HEK293 (cell line): ENCODE data around the gene TNFRSF4.

ENCODE experiments used
- ZSCAN16 ChIP-seq: fragments of 450-650 bp; formaldehyde crosslinking; IDR thresholded peaks from 2 replicates; pipeline ENCODE4 v1.5.1; 2016; ENCODE audit warnings: missing biosample characterization, missing genetic modification characterization
- TF ChIP-seq, protein P1 (sequence below): fragments of 450-650 bp; formaldehyde crosslinking; IDR thresholded peaks from 2 replicates; pipeline ENCODE4 v1.5.1; 2016; ENCODE audit warnings: missing biosample characterization, missing genetic modification characterization

DNA sequence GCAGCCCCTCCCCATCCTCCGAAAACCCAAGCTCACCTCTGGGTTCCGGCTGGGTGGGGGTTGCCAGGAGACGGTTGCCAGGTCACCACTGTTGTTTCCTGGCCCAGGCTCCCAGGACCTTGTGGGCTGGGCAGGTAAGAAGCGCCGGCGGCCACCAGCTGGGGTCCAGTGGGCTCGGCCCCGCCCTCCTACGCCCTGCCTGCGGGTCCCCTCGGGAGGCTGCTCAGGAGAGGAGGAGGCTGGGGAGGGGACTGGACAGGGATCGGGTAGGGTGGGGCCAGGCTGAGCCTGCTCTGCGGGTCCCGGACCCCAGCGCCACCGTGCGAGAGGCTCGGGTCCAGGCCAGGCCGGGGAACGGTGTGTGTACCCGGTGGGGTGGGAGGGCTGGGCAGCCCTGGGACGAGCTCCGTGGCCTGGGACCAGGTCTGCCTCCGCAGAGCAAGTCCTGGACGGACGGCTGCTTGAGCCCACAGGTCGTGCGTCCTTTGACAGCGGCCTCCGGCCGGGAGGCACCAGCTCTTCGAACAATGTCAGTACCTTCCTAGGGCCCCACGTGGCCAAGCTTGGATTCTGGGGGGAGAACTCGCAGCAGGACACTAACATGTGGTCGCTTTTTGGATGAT lies 40.0 kb downstream of the TNFRSF4 start, which contains the start of gene TTLL10:
- TF ChIP-seq ZSCAN16 (tag by site-specific recombination): no peak
- TF ChIP-seq, protein P1, sequence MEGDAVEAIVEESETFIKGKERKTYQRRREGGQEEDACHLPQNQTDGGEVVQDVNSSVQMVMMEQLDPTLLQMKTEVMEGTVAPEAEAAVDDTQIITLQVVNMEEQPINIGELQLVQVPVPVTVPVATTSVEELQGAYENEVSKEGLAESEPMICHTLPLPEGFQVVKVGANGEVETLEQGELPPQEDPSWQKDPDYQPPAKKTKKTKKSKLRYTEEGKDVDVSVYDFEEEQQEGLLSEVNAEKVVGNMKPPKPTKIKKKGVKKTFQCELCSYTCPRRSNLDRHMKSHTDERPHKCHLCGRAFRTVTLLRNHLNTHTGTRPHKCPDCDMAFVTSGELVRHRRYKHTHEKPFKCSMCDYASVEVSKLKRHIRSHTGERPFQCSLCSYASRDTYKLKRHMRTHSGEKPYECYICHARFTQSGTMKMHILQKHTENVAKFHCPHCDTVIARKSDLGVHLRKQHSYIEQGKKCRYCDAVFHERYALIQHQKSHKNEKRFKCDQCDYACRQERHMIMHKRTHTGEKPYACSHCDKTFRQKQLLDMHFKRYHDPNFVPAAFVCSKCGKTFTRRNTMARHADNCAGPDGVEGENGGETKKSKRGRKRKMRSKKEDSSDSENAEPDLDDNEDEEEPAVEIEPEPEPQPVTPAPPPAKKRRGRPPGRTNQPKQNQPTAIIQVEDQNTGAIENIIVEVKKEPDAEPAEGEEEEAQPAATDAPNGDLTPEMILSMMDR: no peak
